ENCODE data around the gene C3. TPM values are rescaled to one million over a fixed set of nuclear protein-coding genes. Genes with fewer than 3 reads are reported as not detected.

The C3 gene
- total and polyA plus RNA-seq, 2 of the 13 experiments (the other 11 are each of a cell fraction or from before 2014, with no cell fraction given): 1,455 to 6,272 TPM

GRCh38 chr19:6737873-6738786 is 17.7 kb upstream of the C3 start (continued):
- TF ChIP-seq STAG1 (CRISPR knock-in tag; IDR thresholded peaks at IDR 0.05) (peak; percentile 83), ZNF660 (CRISPR knock-in tag; IDR thresholded peaks at IDR 0.05; ENCODE audit: borderline replicate concordance, low read depth) (no peak), TFE3 (CRISPR knock-in tag; IDR thresholded peaks at IDR 0.05) (no peak; the same call in 1 of the 2 replicates), ZNF235 (CRISPR knock-in tag; IDR thresholded peaks at IDR 0.05; ENCODE audit: borderline replicate concordance) (0 out of 2 replicates have a peak, but pooled peaks have one; percentile 11), MED8 (CRISPR knock-in tag; IDR thresholded peaks at IDR 0.05; ENCODE audit: insufficient replicate concordance) (no peak), EHMT2 (IDR thresholded peaks at IDR 0.05; ENCODE audit: borderline replicate concordance, low read depth, low read length) (0 out of 2 replicates have a peak, but pooled peaks have one; percentile 23), ZSCAN12 (CRISPR knock-in tag; IDR thresholded peaks at IDR 0.05) (no peak), THRA (CRISPR knock-in tag; IDR thresholded peaks at IDR 0.05; ENCODE audit: borderline replicate concordance) (peak; percentile 89; the same call in 1 of the 2 replicates), PITX1 (CRISPR knock-in tag; IDR thresholded peaks at IDR 0.05) (no peak; the same call in 1 of the 2 replicates), HBP1 (CRISPR knock-in tag; IDR thresholded peaks at IDR 0.05; ENCODE audit: low read depth) (0 out of 2 replicates have a peak, but pooled peaks have one; percentile 40), ZNF768 (CRISPR knock-in tag; IDR thresholded peaks at IDR 0.05) (peak; percentile 77), RXRA (CRISPR knock-in tag; IDR thresholded peaks at IDR 0.05) (peak; percentile 89; the same call in 1 of the 2 replicates), IRF2 (CRISPR knock-in tag; IDR thresholded peaks at IDR 0.05) (0 out of 2 replicates have a peak, but pooled peaks have one; percentile 65), ZNF564 (CRISPR knock-in tag; IDR thresholded peaks at IDR 0.05) (0 out of 2 replicates have a peak, but pooled peaks have one; percentile 52), YEATS4 (CRISPR knock-in tag; IDR thresholded peaks at IDR 0.05; ENCODE audit: borderline replicate concordance) (peak; percentile 50; the same call in 1 of the 2 replicates), ZNF687 (CRISPR knock-in tag; IDR thresholded peaks at IDR 0.05) (peak; percentile 60; the same call in 1 of the 2 replicates), NCOA2 (CRISPR knock-in tag; IDR thresholded peaks at IDR 0.05) (peak; percentile 11; the same call in 1 of the 2 replicates), ZSCAN31 (CRISPR knock-in tag; IDR thresholded peaks at IDR 0.05; ENCODE audit: low read depth) (peak; percentile 16), THAP7 (CRISPR knock-in tag; IDR thresholded peaks at IDR 0.05) (peak; percentile 49; the same call in 1 of the 2 replicates)
